GM18508 (cell line): ENCODE data around the gene ZNF202.
"Not testable (repeated sequence)": the region's sequence is repeated elsewhere in the genome, so short reads cannot be mapped to it uniquely, and the experiment has no call there.

Source experiments
- ATAC-seq: cut with Tn5 transposase; IDR thresholded peaks from one replicate; pipeline ENCODE4 v1.9.1; 2021; ENCODE audit warnings: moderate number of reproducible peaks; ENCODE audit not compliant: insufficient read depth, unreplicated experiment

ZNF202 gene

GRCh38 chr11:123741159-123742030, at the start of gene ZNF202:
ZNF202 (minus strand) TSS chr11:123741660; CDS start chr11:123730888, 10,772 bp downstream.
- ATAC-seq: peak; percentile 98

DNA sequence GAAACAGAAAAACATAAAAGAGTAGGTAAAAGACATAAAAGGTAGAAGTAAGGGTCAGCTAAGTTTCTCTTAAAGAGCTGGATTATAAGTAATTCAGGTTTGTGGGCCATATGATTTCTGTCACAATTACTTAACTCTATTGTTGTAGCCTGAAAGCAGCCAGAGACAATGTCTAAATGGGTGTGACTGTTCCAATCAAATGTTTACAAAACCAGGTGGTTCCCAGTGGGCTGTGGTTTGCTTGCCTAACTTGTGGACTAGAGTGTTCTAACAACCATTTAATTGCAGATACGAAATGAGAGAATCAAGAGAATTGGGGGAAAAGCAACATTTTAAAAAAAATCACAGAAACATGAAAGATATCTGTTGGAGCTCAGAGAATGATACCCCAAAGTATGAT, 42.1 kb upstream of the ZNF202 start:
- ATAC-seq: no peak

DNA sequence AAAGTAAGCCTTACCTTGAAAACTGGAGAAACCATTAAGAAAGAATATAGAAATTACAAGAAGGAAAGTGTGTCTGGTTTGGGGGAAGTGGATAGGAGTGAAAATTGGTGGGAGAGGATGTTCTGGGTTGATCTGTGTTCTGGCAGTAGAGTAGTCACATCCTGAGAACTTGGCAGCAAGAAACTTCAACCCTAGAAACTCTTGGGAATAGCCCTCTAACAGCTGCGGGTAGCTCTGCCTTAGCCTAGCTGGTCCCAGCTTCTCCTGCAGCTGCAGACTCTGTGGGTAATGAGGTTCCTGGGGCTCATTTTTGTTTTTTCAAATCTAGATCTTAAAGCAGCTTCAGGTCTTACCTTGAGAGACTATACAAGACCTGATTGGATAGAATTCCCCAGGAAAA, 37.1 kb upstream of the ZNF202 start:
- no peak for ATAC-seq

GRCh38 chr11:123775715-123776549, 34.5 kb upstream of the ZNF202 start:
- no peak for ATAC-seq

DNA sequence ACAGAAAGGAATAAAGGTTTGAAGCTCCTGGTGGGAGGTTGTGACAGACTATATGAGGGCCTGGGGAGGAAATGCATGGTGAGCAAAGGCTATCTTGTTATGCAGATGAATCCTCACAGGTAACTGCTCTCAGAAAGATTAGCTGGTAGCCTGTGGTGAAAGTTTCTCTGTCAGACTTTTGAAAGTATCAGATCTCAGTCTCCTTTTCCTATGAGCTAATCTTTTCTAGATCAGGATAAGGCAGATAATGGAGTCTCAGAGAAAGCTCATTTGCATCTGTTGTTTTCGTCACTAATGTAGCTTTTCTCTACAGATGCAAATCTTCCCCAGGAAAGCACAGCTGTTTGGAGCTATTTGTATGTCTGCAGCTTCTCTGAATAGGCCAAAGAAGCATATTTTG, 33.8 kb upstream of the ZNF202 start:
- no peak for ATAC-seq

DNA sequence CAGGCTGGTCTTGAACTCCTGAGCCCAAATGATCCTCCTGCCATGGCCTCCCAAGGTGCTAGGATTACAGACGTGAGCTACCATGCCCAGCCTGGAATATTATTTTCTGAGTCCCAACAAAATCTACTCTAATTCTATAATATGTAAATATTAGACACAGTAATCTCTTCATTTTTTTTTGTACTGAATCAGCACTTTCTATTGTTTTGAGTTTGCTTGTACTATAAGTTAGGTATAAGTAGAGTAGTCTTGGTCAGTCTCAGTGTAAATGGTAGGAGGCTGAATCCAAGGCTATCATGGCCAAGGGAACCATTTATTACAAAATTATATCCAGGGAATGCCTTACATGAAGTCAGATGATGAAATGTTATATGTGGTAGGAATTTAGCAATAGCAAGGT, 32.5 kb upstream of the ZNF202 start:
- no peak for ATAC-seq

DNA sequence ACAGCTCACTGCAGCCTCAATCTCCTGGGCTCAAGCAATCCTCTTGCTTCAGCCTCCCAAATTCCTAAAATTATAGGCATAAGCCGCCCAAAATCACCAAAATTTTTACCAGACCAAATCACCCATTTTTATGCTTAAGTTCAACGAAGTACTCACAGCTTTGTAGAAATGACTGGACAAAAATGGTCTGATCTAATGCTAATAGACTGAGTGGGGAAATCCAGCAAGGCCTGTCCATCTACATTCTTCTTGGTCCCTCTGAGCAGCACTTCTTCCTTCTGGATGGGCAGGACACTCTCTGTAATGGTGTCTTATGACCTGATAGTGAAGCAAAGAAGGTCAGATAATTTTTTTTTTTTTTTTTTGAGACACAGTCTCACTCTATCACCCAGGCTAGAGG, 31.6 kb upstream of the ZNF202 start:
- no peak for ATAC-seq

- no peak for ATAC-seq
Measured at GRCh38 chr11:123771664-123772063, 30.2 kb upstream of the ZNF202 start.

- no peak for ATAC-seq
Measured at GRCh38 chr11:123770712-123771111, 29.3 kb upstream of the ZNF202 start.

DNA sequence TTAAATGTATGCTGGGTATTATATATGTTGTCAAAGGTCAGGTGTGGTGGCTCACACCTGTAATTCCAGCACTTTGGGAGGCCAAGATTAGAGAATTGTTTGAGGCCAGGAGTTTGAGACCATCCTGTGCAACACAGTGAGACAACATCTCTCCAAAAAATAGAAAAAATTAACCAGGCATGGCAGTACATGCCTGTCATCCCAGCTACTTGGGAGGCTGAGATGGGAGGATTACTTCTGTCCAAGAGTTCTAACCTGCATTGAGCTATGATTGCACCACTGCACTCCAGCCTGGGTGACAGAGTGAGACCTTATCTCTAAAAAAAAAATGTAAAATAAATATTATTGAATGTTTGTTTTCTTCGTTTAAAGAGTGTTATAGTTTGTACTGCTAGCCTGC, 24.1 kb upstream of the ZNF202 start:
- ATAC-seq: no peak

DNA sequence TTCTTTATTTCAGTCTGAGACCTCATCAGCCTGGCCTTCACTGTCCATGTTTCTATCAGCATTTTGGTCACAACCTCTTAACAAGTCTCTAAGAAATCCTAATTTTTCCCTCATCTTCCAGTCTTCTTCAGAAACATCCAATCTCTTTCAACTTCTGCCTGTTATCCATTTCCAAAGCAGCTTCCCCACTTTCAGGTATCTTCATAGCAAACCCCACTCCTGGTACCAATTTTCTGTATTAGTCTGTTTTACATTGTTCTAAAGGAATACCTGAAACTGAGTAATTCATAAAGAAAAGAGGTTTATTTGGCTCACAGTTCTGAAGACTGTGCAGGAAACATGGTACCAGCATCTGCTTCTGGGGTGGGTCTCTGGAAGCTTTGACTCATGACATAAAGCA, 21.0 kb upstream of the ZNF202 start:
- no peak for ATAC-seq

- peak; percentile 48 for ATAC-seq
Measured at GRCh38 chr11:123760894-123761293, 19.4 kb upstream of the ZNF202 start.

DNA sequence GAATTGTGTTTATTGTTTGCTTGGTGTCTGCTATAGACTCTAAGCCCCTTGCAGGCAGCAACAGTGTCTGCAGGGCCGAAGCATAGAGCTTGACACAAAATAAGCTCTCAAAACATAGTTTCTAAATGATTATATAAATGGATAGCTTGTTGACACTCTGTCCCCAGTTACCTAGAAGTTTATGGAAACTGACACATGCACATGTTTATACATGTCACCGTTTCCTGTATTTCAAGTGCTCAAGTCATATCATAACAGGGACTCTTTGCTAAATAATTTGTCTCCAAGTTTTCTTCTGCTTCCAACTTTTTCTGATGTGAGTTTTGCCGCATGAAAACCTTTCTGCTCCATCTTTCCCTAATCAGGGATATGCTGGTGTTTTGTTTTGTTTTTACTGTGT, 16.5 kb upstream of the ZNF202 start:
- ATAC-seq: no peak

DNA sequence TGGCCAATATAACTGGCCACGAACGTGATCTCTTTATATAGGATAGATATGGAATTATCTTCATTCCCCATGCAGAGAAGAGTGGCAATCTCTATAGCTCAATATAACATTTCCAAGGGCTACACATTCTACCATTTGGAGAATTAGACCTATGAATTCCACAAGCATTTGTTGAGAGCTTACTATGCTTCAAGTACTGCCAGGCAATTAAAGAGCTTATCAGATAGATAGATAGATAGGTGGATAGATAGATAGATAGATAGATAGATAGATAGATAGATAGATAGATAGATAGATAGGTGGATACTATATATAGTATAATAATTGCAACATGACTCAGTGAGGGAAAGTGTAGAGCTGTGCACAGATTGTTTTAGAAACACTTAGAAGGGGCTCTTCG, 14.4 kb upstream of the ZNF202 start:
- no peak for ATAC-seq

DNA sequence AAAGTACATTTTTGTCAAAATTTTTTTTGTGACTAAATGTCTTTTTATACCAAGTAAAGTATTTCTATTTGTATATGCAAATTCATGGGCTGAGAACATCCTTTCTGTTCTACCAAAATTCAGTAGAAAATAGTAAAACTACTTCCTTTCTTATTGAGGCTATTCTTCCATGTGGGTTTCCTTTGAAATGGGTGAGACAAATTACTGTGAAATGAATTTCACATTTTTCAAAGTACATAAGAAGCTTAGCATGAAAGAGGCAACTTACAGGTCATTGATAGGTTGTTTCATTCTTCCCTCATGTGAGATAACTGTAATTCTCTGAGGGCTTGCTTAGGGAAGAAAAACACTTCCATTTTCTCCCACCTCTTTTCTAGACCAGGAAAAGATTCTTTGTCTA, 13.9 kb upstream of the ZNF202 start:
- ATAC-seq: no peak

GRCh38 chr11:123754101-123754568, 12.7 kb upstream of the ZNF202 start, which contains the start of gene OR6X1:
OR6X1 (minus strand) TSS chr11:123754518; CDS start chr11:123754518, 0 bp downstream.
- no peak for ATAC-seq

- ATAC-seq: no peak
Measured at GRCh38 chr11:123753110-123753509, 11.7 kb upstream of the ZNF202 start.

- no peak for ATAC-seq
Measured at GRCh38 chr11:123751781-123752180, 10.3 kb upstream of the ZNF202 start.

DNA sequence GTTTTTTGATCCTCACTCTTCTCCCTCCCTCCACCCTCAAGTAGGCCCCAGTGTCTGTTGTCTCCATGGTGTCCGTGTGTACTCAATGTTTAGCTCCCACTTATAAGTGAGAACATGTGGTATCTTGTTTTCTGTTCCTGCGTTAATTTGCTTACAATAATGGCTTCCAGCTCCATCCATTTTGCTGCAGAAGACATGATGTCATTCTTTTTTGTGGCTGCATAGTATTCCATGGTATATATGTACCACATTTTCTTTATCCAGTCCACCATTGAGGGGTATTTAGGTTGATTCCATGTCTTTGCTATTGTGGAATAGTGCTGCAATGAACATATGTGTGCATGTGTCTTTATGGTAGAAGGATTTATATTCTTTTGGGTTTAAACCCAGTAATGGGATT, 6.9 kb upstream of the ZNF202 start:
- not testable (repeated sequence) for ATAC-seq

DNA sequence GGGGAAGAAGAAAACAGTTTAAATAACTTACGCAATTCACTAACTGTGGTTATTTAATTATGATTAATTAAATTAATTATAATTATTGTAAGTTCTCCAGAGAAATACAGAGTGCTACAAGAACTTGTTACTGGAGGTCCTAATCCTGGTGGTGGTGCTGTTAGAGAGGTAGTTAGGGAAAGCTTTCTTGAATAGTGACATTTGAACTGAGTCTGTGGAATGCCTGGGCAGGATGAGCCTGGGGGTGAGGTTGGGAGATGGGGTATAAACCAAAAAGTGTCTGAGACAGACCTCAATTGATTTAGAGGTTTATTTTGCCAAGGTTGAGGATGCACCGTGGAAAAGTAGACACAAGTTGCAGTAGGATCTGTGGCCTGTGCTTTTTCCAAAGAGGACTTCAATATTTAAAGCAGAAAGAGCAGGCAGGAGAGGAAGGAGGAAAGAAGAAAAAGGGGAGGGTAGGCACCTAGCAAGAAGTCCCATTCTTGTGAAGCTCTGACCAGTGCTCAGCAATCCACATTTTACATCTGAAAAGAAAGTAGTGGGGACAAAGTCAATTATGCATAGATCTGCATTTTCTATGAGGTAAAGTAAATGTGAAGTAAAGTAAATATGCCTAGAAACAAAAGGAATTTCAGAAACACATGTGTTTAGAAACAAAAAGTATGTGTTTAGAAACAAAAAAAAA, 4.4 kb upstream of the ZNF202 start:
- ATAC-seq: no peak

DNA sequence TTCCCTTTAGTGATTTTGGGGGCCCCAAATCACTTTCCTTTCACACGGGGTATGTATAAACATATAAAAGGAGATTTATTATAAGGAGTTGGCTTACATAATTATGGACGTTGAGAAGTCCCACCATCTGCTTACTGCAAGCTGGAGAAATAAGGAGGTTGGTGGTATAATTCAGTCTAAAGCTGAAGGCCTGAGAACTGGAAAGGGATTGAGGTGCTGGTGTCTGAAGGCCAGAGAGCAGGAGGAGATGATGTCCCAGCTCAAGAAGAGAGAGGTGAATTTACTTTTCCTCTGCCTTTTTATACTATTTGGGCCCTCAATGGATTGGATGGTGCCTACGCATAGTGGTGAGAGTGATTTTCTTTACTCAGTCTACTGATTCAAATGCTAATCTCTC, 1.3 kb upstream of the ZNF202 start:
- no peak for ATAC-seq
